BJ (cell line): ENCODE measurements around the gene PAFAH1B1. TPM values are rescaled to one million over a fixed set of nuclear protein-coding genes. Genes with fewer than 3 reads are reported as not detected.

ENCODE experiments used
- CTCF ChIA-PET: fragments of 350-600 bp; formaldehyde crosslinking; extraction: SDS; loops from one replicate; lab custom pipeline; 2021; ENCODE audit warnings: antibody characterized with exemption, inconsistent platforms; lab: Yijun Ruan, JAX
- POLR2A ChIA-PET: fragments of 300-600 bp; sonication (Branson Sonifier 250); formaldehyde crosslinking; extraction: SDS; loops from one replicate; lab custom pipeline; 2021; ENCODE audit warnings: antibody characterized with exemption; lab: Charles Lee
- DNase-seq: peaks from one replicate; pipeline ENCODE4 v3.0.0-alpha.2; 2011; ENCODE audit warnings: low read depth
- H3K27me3 ChIP-seq: 2 replicates; pipeline ENCODE4 v1.6.0; 2011; ENCODE audit warnings: low read length; ENCODE audit not compliant: control insufficient read depth, insufficient read depth
- H3K36me3 ChIP-seq: 2 replicates; pipeline ENCODE4 v1.5.1; 2011; ENCODE audit warnings: low read length; ENCODE audit not compliant: control insufficient read depth, insufficient read depth
- H3K4me3 ChIP-seq: 2 replicates; pipeline ENCODE4 v1.5.1; 2011; ENCODE audit warnings: low read depth, mild to moderate bottlenecking, control low read depth, low read length
- CTCF ChIP-seq: IDR thresholded peaks from 2 replicates; pipeline ENCODE4 v1.5.1; 2011; ENCODE audit warnings: low read depth, mild to moderate bottlenecking, control low read depth, inconsistent platforms, low read length, moderate library complexity; ENCODE audit not compliant: insufficient read depth
- polyA plus RNA-seq: library from polyadenylated mRNA; depleted of rRNA; stranded (reverse); fragments of >200 nt; gene quantifications from 2 replicates; pipeline ENCODE4 v1.2.3, GENCODE V29; 2011

PAFAH1B1 gene
- polyA plus RNA-seq, 1 experiment = 66.2 TPM

- DNase-seq = no peak
These were observed 87.5 kb downstream of the PAFAH1B1 start for GRCh38 chr17:2680961-2681360.

GRCh38 chr17:2681650-2682049 is 88.2 kb downstream of the PAFAH1B1 start:
- TF ChIP-seq CTCF = no peak
- CTCF ChIA-PET = interaction anchor here (0.6 to 0.8 kb wide), 2 partner anchors 127 to 145 kb away, joined by 3 to 4 read pairs; no protein-coding TSS in a partner anchor

More at GRCh38 chr17:2680961-2681360, 87.5 kb downstream of the PAFAH1B1 start:
- TF ChIP-seq CTCF = no peak
- ChIA-PET POLR2A (no interaction called here), CTCF (no interaction called here)
- Histone ChIP-seq H3K36me3 (peaks cover 19% of the 10 kb centered on the region), H3K4me3 (no peak overlapping the region), H3K27me3 (no peaks in the 10 kb centered on the region)

GRCh38 chr17:2682176-2682938 is 88.9 kb downstream of the PAFAH1B1 start:
- Histone ChIP-seq H3K36me3 (peaks cover 19% of the 10 kb centered on the region), H3K27me3 (no peaks in the 10 kb centered on the region), H3K4me3 (no peak overlapping the region)
- DNase-seq = no peak
- CTCF ChIA-PET = interaction anchor here (0.8 kb wide), 1 partner anchor 144 kb away, joined by 3 read pairs; no protein-coding TSS in a partner anchor
- POLR2A ChIA-PET = no interaction called here
- no peak for TF ChIP-seq CTCF

More at GRCh38 chr17:2681650-2682049, 88.2 kb downstream of the PAFAH1B1 start:
- Histone ChIP-seq H3K27me3 (no peaks in the 10 kb centered on the region), H3K36me3 (peaks cover 19% of the 10 kb centered on the region), H3K4me3 (no peak overlapping the region)
- no peak for DNase-seq
- POLR2A ChIA-PET = no interaction called here

- Histone ChIP-seq H3K36me3 (peaks cover 19% of the 10 kb centered on the region), H3K4me3 (no peak overlapping the region), H3K27me3 (no peaks in the 10 kb centered on the region)
- POLR2A ChIA-PET = no interaction called here
- CTCF ChIA-PET = interaction anchor here (1.5 kb wide), 1 partner anchor 9 kb away, joined by 5 read pairs; no protein-coding TSS in a partner anchor
- DNase-seq = no peak
- TF ChIP-seq CTCF = no peak
These were observed 90.5 kb downstream of the PAFAH1B1 start for GRCh38 chr17:2683912-2684311.

- CTCF ChIA-PET = interaction anchor here (0.6 to 1.5 kb wide), 2 partner anchors 10 to 50 kb away, joined by 4 to 5 read pairs; no protein-coding TSS in a partner anchor
- POLR2A ChIA-PET = no interaction called here
- H3K36me3 ChIP-seq = peaks cover 19% of the 10 kb centered on the region
These were observed 91.1 kb downstream of the PAFAH1B1 start for GRCh38 chr17:2684549-2684948.

More at GRCh38 chr17:2684549-2684948, 91.1 kb downstream of the PAFAH1B1 start:
- Histone ChIP-seq H3K27me3 (no peaks in the 10 kb centered on the region), H3K4me3 (no peak overlapping the region)
- no peak for TF ChIP-seq CTCF
- DNase-seq = no peak
